ENCODE data around the gene PDX1.

- TF ChIP-seq CTCF (IDR thresholded peaks at IDR 0.05) (no peak), POLR2A (IDR thresholded peaks at IDR 0.05) (no peak)
Measured at GRCh38 chr13:27896726-27897125, 23.1 kb upstream of the PDX1 start.
